ENCODE measurements around the gene GGT5. TPM values are rescaled to one million over a fixed set of nuclear protein-coding genes. Genes with fewer than 3 reads are reported as not detected.

Gene GGT5
- total RNA-seq, 1 experiment from 2014 or later, result 0.13 TPM

GRCh38 chr22:24181996-24182899 lies 62.6 kb downstream of the GGT5 start:
- no peak for DNase-seq (ENCODE audit: low read depth, low spot score)
- in situ Hi-C loops (cut with HindIII; ENCODE audit: low pct_unique_long_range_greater_than_20kb, low sequenced_read_pairs), result no loop called here

- DNase-seq (ENCODE audit: low read depth, low spot score), result no peak
- in situ Hi-C loops (cut with HindIII; ENCODE audit: low pct_unique_long_range_greater_than_20kb, low sequenced_read_pairs), result no loop called here
Measured at GRCh38 chr22:24181088-24181995, 63.5 kb downstream of the GGT5 start, which contains the start of gene SUSD2. TSS of gene SUSD2 (plus strand) at chr22:24181487. CDS start at chr22:24181520, 33 bp downstream.

GRCh38 chr22:24180316-24181087 lies 64.4 kb downstream of the GGT5 start:
- in situ Hi-C loops (cut with HindIII; ENCODE audit: low pct_unique_long_range_greater_than_20kb, low sequenced_read_pairs), result no loop called here
- no peak for DNase-seq (ENCODE audit: low read depth, low spot score)

DNA sequence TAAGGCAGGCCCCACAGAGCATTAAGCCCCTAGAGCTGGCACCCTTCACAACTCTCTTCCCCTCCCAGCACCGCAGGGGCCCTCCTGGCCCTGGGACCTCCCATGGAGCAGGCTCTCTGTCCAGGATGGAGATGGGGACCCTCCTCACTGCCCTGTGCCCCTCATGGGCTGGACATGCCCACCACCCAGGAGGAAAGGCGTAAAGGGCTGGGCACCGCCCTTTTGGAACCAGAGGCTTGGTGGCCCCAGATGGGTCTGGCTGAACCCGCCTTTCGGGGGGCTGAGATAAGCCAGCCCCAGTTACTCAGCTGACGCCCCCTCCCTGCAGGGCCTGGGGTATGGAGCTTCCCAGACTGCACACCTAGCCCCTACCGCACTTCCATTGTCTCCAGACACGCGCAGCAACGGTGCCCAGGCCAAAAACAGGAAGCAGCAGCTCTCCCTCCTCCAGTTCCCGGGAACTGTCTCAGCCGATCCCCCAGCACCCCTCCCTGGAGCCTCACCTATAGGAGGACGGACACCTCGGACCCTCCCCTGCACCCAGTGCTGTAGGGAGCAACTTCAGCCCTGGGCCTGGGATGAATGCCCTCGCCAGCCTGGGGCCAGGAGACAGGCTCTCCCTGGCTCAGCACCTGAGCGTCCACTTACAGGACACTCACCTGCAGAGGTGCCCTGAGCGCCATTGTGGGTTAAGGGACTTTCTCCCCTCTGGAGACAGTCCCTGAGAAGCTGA lies 65.2 kb downstream of the GGT5 start:
- in situ Hi-C loops (cut with HindIII; ENCODE audit: low pct_unique_long_range_greater_than_20kb, low sequenced_read_pairs), result no loop called here
- DNase-seq (ENCODE audit: low read depth, low spot score), result no peak

GRCh38 chr22:24178502-24179440 lies 66.1 kb downstream of the GGT5 start:
- DNase-seq (ENCODE audit: low read depth, low spot score), result peak; percentile 69
- in situ Hi-C loops (cut with HindIII; ENCODE audit: low pct_unique_long_range_greater_than_20kb, low sequenced_read_pairs), result no loop called here

GRCh38 chr22:24178021-24178431 lies 66.9 kb downstream of the GGT5 start:
- DNase-seq (ENCODE audit: low read depth, low spot score), result no peak
- in situ Hi-C loops (cut with HindIII; ENCODE audit: low pct_unique_long_range_greater_than_20kb, low sequenced_read_pairs), result no loop called here

DNA sequence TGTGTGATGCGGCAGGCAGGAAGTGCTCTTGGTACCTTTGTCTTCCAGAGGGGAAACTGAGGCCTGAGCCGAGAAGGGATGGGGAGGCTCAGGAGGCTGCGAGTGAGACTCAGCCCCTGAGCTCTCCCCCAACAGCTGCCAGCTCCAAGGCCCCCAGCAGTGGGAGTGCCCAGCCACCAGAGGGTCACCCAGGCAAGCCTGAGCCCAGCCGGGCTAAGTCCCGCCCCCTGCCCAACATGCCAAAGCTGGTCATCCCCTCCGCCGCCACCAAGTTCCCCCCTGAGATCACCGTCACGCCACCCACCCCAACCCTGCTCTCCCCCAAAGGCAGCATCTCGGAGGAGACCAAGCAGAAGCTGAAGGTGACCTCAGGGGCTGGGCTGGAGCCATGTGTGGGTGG lies 67.4 kb downstream of the GGT5 start:
- DNase-seq (ENCODE audit: low read depth, low spot score), result no peak
- in situ Hi-C loops (cut with HindIII; ENCODE audit: low pct_unique_long_range_greater_than_20kb, low sequenced_read_pairs), result no loop called here

DNA sequence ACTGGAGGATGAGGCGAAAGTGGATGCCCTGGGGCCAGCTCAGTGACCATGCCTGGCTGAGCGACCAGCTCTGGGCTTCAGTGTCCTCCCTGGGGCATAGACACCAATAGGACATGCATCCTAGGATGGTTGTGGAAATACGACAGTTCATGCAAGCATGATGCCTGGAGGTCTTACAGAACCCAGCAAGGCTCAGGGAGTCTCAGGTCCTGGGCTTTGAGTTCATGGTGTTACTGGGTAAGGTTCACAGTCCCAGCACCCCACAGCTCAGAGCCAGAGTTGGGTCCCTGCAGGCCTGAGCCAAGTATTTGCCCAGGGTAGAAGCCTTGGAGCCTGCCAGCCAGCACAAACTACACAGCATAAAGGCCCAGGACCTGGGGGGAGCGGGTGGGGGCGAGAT lies 67.8 kb downstream of the GGT5 start:
- in situ Hi-C loops (cut with HindIII; ENCODE audit: low pct_unique_long_range_greater_than_20kb, low sequenced_read_pairs), result no loop called here
- DNase-seq (ENCODE audit: low read depth, low spot score), result no peak

- in situ Hi-C loops (cut with HindIII; ENCODE audit: low pct_unique_long_range_greater_than_20kb, low sequenced_read_pairs), result no loop called here
- no peak for DNase-seq (ENCODE audit: low read depth, low spot score)
Measured at GRCh38 chr22:24176630-24177029, 68.3 kb downstream of the GGT5 start.

- DNase-seq (ENCODE audit: low read depth, low spot score), result no peak
- in situ Hi-C loops (cut with HindIII; ENCODE audit: low pct_unique_long_range_greater_than_20kb, low sequenced_read_pairs), result no loop called here
Measured at GRCh38 chr22:24176040-24176439, 68.8 kb downstream of the GGT5 start.

- DNase-seq (ENCODE audit: low read depth, low spot score), result peak; percentile 87
- in situ Hi-C loops (cut with HindIII; ENCODE audit: low pct_unique_long_range_greater_than_20kb, low sequenced_read_pairs), result no loop called here
Measured at GRCh38 chr22:24175160-24175808, 69.6 kb downstream of the GGT5 start.

GRCh38 chr22:24171822-24172221 lies 73.1 kb downstream of the GGT5 start:
- DNase-seq (ENCODE audit: low read depth, low spot score), result no peak
- in situ Hi-C loops (cut with HindIII; ENCODE audit: low pct_unique_long_range_greater_than_20kb, low sequenced_read_pairs), result no loop called here

DNA sequence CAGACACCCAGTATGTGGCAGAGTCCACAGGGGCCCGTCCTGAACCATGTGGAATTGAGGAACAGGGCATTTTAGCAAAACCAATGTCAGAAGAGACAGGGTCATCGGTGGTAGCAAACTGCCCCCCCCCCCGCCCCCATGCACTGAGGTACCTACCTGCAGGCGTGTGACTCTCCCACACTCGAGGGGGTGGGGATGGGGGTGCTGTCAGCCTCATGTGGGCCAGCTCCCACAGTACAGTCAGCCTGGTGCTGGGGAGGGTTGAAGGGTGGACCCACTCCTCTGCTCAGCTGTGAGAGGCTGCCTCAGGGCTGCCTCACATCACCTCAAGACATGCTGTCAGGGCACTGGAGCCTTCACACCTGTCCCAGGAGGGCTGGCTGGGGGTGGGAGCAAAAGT lies 74.2 kb downstream of the GGT5 start:
- no peak for DNase-seq (ENCODE audit: low read depth, low spot score)
- in situ Hi-C loops (cut with HindIII; ENCODE audit: low pct_unique_long_range_greater_than_20kb, low sequenced_read_pairs), result no loop called here

DNA sequence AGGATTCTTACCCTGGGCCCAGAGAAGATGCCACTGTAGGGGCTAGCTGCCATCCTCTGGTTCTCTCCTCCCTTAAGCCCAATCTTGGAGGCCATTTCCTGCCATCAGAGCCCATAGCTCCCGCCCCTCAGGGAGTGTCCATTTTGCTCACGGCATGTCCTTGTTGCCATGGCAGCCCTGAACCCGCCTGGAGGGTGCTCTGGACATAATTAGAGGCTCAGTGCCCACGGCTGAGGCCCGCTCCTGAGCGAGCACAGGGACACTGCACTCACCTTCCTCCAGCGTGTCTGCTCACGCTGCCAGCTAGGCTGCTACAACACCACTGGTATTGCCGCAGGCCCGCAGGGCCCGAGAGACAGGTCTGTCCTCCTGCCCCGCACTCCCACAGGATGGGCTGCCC lies 74.7 kb downstream of the GGT5 start:
- in situ Hi-C loops (cut with HindIII; ENCODE audit: low pct_unique_long_range_greater_than_20kb, low sequenced_read_pairs), result no loop called here
- DNase-seq (ENCODE audit: low read depth, low spot score), result no peak

All from SK-MEL-5 (cell line).